Stomach (tissue), 9 donors: Measurements from ENCODE around the gene ANKRD28. TPM values are rescaled to one million over a fixed set of nuclear protein-coding genes. Genes with fewer than 3 reads are reported as not detected.

Experiments
- DNase-seq, 2 donors: peaks; one replicate each; pipeline versions ENCODE4 v3.0.0 to v3.0.0-alpha.2; 2013 to 2019
- H3K27ac ChIP-seq, 5 donors: fragments of 200-600 bp in 4 of 5; sonication (generic) in 4 of 5; one replicate each; pipeline ENCODE4 v1.5.1; 2013 to 2019; ENCODE audit warnings: mild to moderate bottlenecking in 1 of 5, moderate library complexity in 1 of 5
- H3K27me3 ChIP-seq, 3 donors: fragments of 200-600 bp; sonication (generic); one replicate each; pipeline ENCODE4 v1.5.1; 2017 to 2019; ENCODE audit warnings: mixed run types in 1 of 3
- H3K36me3 ChIP-seq, 4 donors: fragments of 200-600 bp; sonication (generic); 1 replicate in 3 of 4; 2 replicates in 1 of 4; pipeline ENCODE4 v1.5.1; 2016 to 2019
- H3K4me1 ChIP-seq, 4 donors: fragments of 200-600 bp; sonication (generic); one replicate each; pipeline ENCODE4 v1.5.1; 2016 to 2019
- H3K4me3 ChIP-seq, 4 donors: fragments of 200-600 bp; sonication (generic) in 3 of 4; one replicate each; pipeline ENCODE4 v1.5.1; 2016 to 2019; ENCODE audit warnings: mild to moderate bottlenecking in 1 of 4
- H3K9me3 ChIP-seq, 4 donors: fragments of 200-600 bp; sonication (generic); one replicate each; pipeline ENCODE4 v1.5.1; 2016 to 2019
- CTCF ChIP-seq, 7 experiments: fragments of 450-650 bp in 4 of 7; fragments of 200-600 bp in 3 of 7; sonication (generic) in 3 of 7; IDR thresholded peaks; one replicate each; pipeline ENCODE4 v1.5.1; 2016 to 2019; ENCODE audit warnings: antibody characterized with exemption in 7 of 7, control low read depth in 2 of 7, mild to moderate bottlenecking in 1 of 7
- EP300 ChIP-seq: sonication (generic); formaldehyde crosslinking; IDR thresholded peaks from one replicate; pipeline ENCODE4 v1.6.1; 2017; ENCODE audit warnings: antibody characterized with exemption
- POLR2A ChIP-seq, 4 donors: fragments of 450-650 bp; IDR thresholded peaks; one replicate each; pipeline ENCODE4 v1.6.1; 2016; ENCODE audit warnings: antibody characterized with exemption in 4 of 4, control low read depth in 2 of 4, mild to moderate bottlenecking in 1 of 4, moderate library complexity in 1 of 4
- POLR2AphosphoS5 ChIP-seq, 3 donors: sonication (generic); formaldehyde crosslinking; IDR thresholded peaks; one replicate each; pipeline ENCODE4 v1.6.1; 2016; ENCODE audit warnings: antibody characterized with exemption in 3 of 3
- WGBS, 5 donors: extraction: QIAGEN DNeasy Blood & Tissue Kit in 3 of 5; methylation state at CpG; one replicate each; pipeline versions ENCODE4 v1.1.5 to v1.1.7; 2013 to 2018; 5-methylcytosine and 5-hydroxymethylcytosine counted together
- intact Hi-C: fragments of 100-400 bp; cut with DNase I; formaldehyde crosslinking; loops from one replicate; pipeline ENCODE4 v1.15.1; 2023; ENCODE audit warnings: low total_unique reads
- polyA plus RNA-seq, 3 donors: library from polyadenylated mRNA; stranded (reverse); fragments of 200-250 nt; gene quantifications; one replicate each; pipeline ENCODE4 v1.2.3, GENCODE V29; 2013
- total RNA-seq, 5 donors: library from RNA; depleted of rRNA; stranded (reverse); fragments of >200 nt; gene quantifications; one replicate each; pipeline versions ENCODE4 v1.1.0 to v1.2.3, GENCODE V29; 2014 to 2016
- donor health status: healthy with polysubstance abuse.
- donor health status: Bipolar disorder and iron deficiency.
- donor health status: healthy.

Gene ANKRD28
- total and polyA plus RNA-seq, 8 donors, result 6.8 to 102 (median 16.6) TPM

GRCh38 chr3:15664144-15664543 is 133.6 kb downstream of the ANKRD28 start:
- Histone ChIP-seq H3K27ac (peak overlapping the region in 1 of 5 donors; percentile 44), H3K4me1 (peaks cover 0 to 4% (median 0%) of the 10 kb centered on the region in 4 donors), H3K36me3 (peaks cover 7 to 19% (median 14%) of the 10 kb centered on the region in 4 donors), H3K9me3 (no peaks in the 10 kb centered on the region), H3K4me3 (no peak overlapping the region), H3K27me3 (no peaks in the 10 kb centered on the region)
- TF ChIP-seq POLR2A (IDR thresholded peaks at IDR 0.05) (no peak), EP300 (no peak), CTCF (IDR thresholded peaks at IDR 0.05) (no peak), POLR2AphosphoS5 (IDR thresholded peaks at IDR 0.05) (no peak)
- WGBS, 5 donors, result 58 to 85% (median 71%) methylated on average over 1 of the region's 1 CpG
- intact Hi-C loops, result no loop called here
- DNase-seq, result no peak

DNA sequence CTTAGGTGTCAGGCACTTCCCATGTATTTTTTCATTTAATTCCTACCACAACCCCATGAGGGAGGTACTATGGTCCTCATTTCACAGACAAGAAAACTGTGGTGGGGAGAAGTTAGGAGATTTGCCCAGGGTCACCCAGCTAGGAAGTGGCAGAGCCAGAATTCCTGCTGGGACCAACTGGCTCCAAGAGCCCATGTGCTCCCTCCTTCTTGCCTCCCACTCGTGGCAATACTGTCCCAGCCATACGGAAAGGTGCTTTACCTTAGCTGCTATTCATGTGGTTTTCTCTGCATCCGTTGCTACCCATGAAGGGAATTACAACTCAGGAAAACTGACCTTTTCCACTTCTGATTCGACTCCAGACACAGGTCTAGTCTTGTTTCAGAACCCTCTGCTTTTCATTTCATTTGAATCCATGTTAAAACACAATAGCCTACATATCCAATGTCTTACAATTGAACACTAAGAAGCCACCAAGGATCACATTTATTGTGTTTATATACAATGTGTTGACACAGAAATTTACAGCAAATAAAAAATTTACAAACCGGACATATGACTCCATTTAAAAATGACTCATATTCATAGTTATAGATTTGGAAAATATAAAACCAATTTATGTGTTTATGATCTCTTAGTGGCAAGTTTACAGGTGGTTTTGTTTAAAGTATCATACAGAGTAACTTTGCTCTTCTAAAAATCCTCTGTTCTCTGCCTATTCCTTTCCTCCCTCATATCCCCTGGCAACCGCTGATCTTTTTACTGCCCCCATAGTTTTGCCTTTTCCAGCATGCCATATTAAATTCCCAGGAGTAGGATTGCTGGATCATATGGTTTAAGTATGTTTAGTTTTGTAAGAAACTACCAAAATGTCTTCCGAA is 137.5 kb downstream of the ANKRD28 start:
- TF ChIP-seq CTCF (IDR thresholded peaks at IDR 0.05) (no peak), POLR2A (IDR thresholded peaks at IDR 0.05) (no peak), POLR2AphosphoS5 (IDR thresholded peaks at IDR 0.05) (no peak), EP300 (no peak)
- Histone ChIP-seq H3K4me3 (no peak overlapping the region), H3K9me3 (peaks cover 10 to 29% (median 21%) of the 10 kb centered on the region in 4 donors), H3K36me3 (no peaks in the 10 kb centered on the region), H3K27me3 (no peaks in the 10 kb centered on the region), H3K4me1 (no peaks in the 10 kb centered on the region), H3K27ac (no peak overlapping the region)
- intact Hi-C loops, result no loop called here
- 75 to 92% (median 84%) methylated on average over 7 of the region's 7 CpGs for WGBS, 5 donors
- DNase-seq, result no peak

DNA sequence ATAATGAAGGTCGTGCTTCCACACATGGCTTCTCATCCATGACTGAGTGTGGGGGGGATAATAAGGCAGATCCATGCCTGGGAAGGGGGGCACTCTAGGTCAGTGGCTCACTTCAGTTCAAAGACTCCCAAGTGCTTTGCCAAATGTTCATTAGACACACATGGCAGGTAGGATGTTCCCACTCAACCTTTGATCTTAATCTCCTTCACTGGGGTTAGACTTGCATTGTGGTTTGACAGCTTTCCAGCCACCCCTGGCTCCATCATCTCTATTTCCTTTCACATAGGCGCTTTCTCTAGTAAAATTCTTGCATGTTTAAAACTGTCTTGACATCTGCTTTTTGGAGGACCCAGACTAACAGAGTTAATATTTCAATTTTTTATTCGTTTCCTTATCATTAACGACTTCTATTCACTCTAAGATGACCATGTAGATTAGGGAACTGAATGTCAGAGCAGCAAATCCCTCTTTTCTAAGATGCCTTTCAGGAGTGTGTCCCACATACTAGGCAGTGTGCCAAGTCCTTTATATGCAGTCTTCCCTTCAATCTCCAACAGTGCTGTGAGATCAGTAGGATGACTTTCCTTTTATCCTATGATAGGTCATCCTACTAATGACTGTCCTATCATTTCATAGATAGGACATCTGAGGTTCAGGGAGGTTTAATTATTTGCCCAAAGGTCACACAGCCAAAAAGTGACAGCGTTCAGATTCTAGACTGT is 138.4 kb downstream of the ANKRD28 start:
- H3K27me3 ChIP-seq, result no peaks in the 10 kb centered on the region
- H3K27ac ChIP-seq, result no peak overlapping the region
- no peak for TF ChIP-seq CTCF (IDR thresholded peaks at IDR 0.05)
- TF ChIP-seq POLR2AphosphoS5 (IDR thresholded peaks at IDR 0.05), result no peak
- TF ChIP-seq POLR2A (IDR thresholded peaks at IDR 0.05), result no peak
- no peak for TF ChIP-seq EP300
- WGBS, 5 donors, result 74 to 81% (median 75%) methylated on average over 5 of the region's 5 CpGs
- intact Hi-C loops, result no loop called here
- no peaks in the 10 kb centered on the region for H3K36me3 ChIP-seq
- no peak overlapping the region for H3K4me3 ChIP-seq
- H3K9me3 ChIP-seq, result peaks cover 10 to 30% (median 23%) of the 10 kb centered on the region in 4 donors
- H3K4me1 ChIP-seq, result peaks cover 0 to 3% (median 0%) of the 10 kb centered on the region in 4 donors
- DNase-seq, result no peak

- Histone ChIP-seq H3K9me3 (peaks cover 10 to 30% (median 23%) of the 10 kb centered on the region in 4 donors), H3K27me3 (no peaks in the 10 kb centered on the region), H3K4me3 (no peak overlapping the region), H3K27ac (no peak overlapping the region), H3K4me1 (peaks cover 0 to 12% (median 0%) of the 10 kb centered on the region in 4 donors), H3K36me3 (no peaks in the 10 kb centered on the region)
- TF ChIP-seq CTCF (IDR thresholded peaks at IDR 0.05) (no peak), POLR2A (IDR thresholded peaks at IDR 0.05) (no peak), EP300 (no peak), POLR2AphosphoS5 (IDR thresholded peaks at IDR 0.05) (no peak)
- DNase-seq, result no peak
- intact Hi-C loops, result no loop called here
Measured at GRCh38 chr3:15657016-15657415, 140.8 kb downstream of the ANKRD28 start.
